Endothelial cell of umbilical vein (primary cell): ENCODE data around the gene KIF25. TPM values are rescaled to one million over a fixed set of nuclear protein-coding genes. Genes with fewer than 3 reads are reported as not detected.

Source experiments
- BruUV-seq: library from RNA; stranded (reverse); fragments of 400-500 nt; replicated peaks from 2 replicates; lab custom pipeline; 2021; lab: Mats Ljungman, UMichigan
- CTCF ChIA-PET: fragments of 300-600, 350-600 bp; sonication (Branson Sonifier 250); formaldehyde crosslinking; loops from one replicate; lab custom pipeline; 2021; ENCODE audit warnings: antibody characterized with exemption, inconsistent platforms; lab: Charles Lee
- POLR2A ChIA-PET: fragments of 300-600, 350-600 bp; sonication (Branson Sonifier 250); formaldehyde crosslinking; loops from one replicate; lab custom pipeline; 2021; ENCODE audit warnings: antibody characterized with exemption, inconsistent platforms; lab: Charles Lee
- DNase-seq: peaks from one replicate; pipeline ENCODE4 v3.0.0-alpha.2; 2011; ENCODE audit warnings: low read depth, low spot score
- FAIRE-seq: peaks from 2 replicates; lab custom pipeline; 2011; peaks lifted over from hg19 to GRCh38; lab: Jason Lieb, UNC
- H2AFZ ChIP-seq: 2 replicates; pipeline ENCODE4 v1.6.0; 2012; ENCODE audit warnings: low read depth, low read length, control low read depth, inconsistent platforms
- H3K27ac ChIP-seq: 2 replicates; pipeline ENCODE4 v1.5.1; 2011; ENCODE audit warnings: low read depth, mild to moderate bottlenecking, control low read depth, low read length, moderate library complexity; ENCODE audit not compliant: insufficient read depth
- H3K27me3 ChIP-seq, 2 experiments: 2 replicates each; pipeline versions ENCODE4 v1.6.0 to v1.6.1; 2011; ENCODE audit warnings: low read length in 2 of 2, mixed read lengths in 1 of 2; ENCODE audit not compliant: control insufficient read depth in 2 of 2, insufficient read depth in 2 of 2
- H3K36me3 ChIP-seq, 2 experiments: 2 replicates in 1 of 2; 3 replicates in 1 of 2; pipeline ENCODE4 v1.5.1; 2011; ENCODE audit warnings: low read length in 2 of 2, mild to moderate bottlenecking in 1 of 2, moderate library complexity in 1 of 2; ENCODE audit not compliant: control insufficient read depth in 2 of 2, insufficient read depth in 2 of 2; ENCODE audit errors: extremely low read depth in 1 of 2
- H3K4me1 ChIP-seq: 3 replicates; pipeline ENCODE4 v1.5.1; 2011; ENCODE audit warnings: mild to moderate bottlenecking, low read length; ENCODE audit not compliant: control insufficient read depth, insufficient read depth; ENCODE audit errors: extremely low read depth
- H3K4me2 ChIP-seq: 2 replicates; pipeline ENCODE4 v1.6.1; 2011; ENCODE audit warnings: low read length, control low read depth, mixed read lengths; ENCODE audit not compliant: insufficient read depth
- H3K4me3 ChIP-seq, 3 experiments: fragments of 200-600 bp in 1 of 3; sonication (generic), shearing (Covaris generic) in 1 of 3; replicated peaks in 1 of 3; 2 replicates each; pipeline ENCODE4 v1.5.1; 2011 to 2016; ENCODE audit warnings: control low read depth in 3 of 3, low read length in 3 of 3, mild to moderate bottlenecking in 2 of 3, inconsistent platforms in 1 of 3, low read depth in 1 of 3, moderate library complexity in 1 of 3; ENCODE audit not compliant: insufficient read depth in 1 of 3
- H3K79me2 ChIP-seq: 2 replicates; pipeline ENCODE4 v1.6.0; 2012; ENCODE audit warnings: low read length, inconsistent platforms; ENCODE audit not compliant: control insufficient read depth, insufficient read depth
- H3K9ac ChIP-seq: replicated peaks from 2 replicates; pipeline ENCODE3; 2011; ENCODE audit warnings: low read length, control low read depth; ENCODE audit not compliant: insufficient read depth; ENCODE audit errors: extremely low read depth
- H3K9me1 ChIP-seq: replicated peaks from 3 replicates; pipeline ENCODE4 v1.6.0; 2011; ENCODE audit warnings: mild to moderate bottlenecking, low read length; ENCODE audit not compliant: control insufficient read depth, insufficient read depth; ENCODE audit errors: extremely low read depth
- H3K9me3 ChIP-seq: replicated peaks from 2 replicates; pipeline ENCODE4 v1.5.1; 2012; ENCODE audit warnings: low read length, inconsistent platforms; ENCODE audit not compliant: control insufficient read depth, insufficient read depth
- H4K20me1 ChIP-seq: replicated peaks from 2 replicates; pipeline ENCODE3; 2011; ENCODE audit warnings: mild to moderate bottlenecking, low read length; ENCODE audit not compliant: control insufficient read depth, insufficient read depth; ENCODE audit errors: extremely low read depth
- CTCF ChIP-seq, 2 donors: IDR thresholded peaks; 1 replicate in 1 of 2; 2 replicates in 1 of 2; pipeline ENCODE4 v1.5.1; 2011; ENCODE audit warnings: low read length in 2 of 2, mild to moderate bottlenecking in 2 of 2, moderate library complexity in 2 of 2, control low read depth in 1 of 2, inconsistent platforms in 1 of 2, low read depth in 1 of 2; ENCODE audit not compliant: insufficient read depth in 1 of 2; ENCODE audit errors: extremely low read depth in 1 of 2
- EZH2 ChIP-seq: IDR thresholded peaks from 2 replicates; pipeline ENCODE4 v1.6.1; 2012; ENCODE audit warnings: borderline replicate concordance, low read depth, mild to moderate bottlenecking, moderate library complexity, low read length, inconsistent platforms; ENCODE audit not compliant: severe bottlenecking
- FOS ChIP-seq: IDR thresholded peaks from 2 replicates; pipeline ENCODE4 v1.6.1; 2011; ENCODE audit warnings: mild to moderate bottlenecking, low read length, moderate library complexity, borderline replicate concordance; ENCODE audit not compliant: insufficient read depth
- GATA2 ChIP-seq: IDR thresholded peaks from 2 replicates; pipeline ENCODE4 v1.7.0; 2011; ENCODE audit warnings: low read depth, mild to moderate bottlenecking, moderate library complexity, mixed read lengths, low read length; ENCODE audit not compliant: insufficient read length, insufficient read depth
- JUN ChIP-seq: IDR thresholded peaks from 2 replicates; pipeline ENCODE4 v1.6.1; 2011; ENCODE audit warnings: borderline replicate concordance, low read depth; ENCODE audit not compliant: insufficient read length, insufficient read depth
- MYC ChIP-seq: IDR thresholded peaks from one replicate; pipeline ENCODE4 v1.6.1; 2011; ENCODE audit warnings: mild to moderate bottlenecking, low read depth, low read length
- POLR2A ChIP-seq: IDR thresholded peaks from 2 replicates; pipeline ENCODE4 v1.6.1; 2012; ENCODE audit warnings: low read depth, mild to moderate bottlenecking, control low read depth, low read length
- POLR2AphosphoS5 ChIP-seq: IDR thresholded peaks from 2 replicates; pipeline ENCODE4 v1.6.1; 2012; ENCODE audit warnings: low read depth, mild to moderate bottlenecking, control low read depth, low read length, moderate library complexity; ENCODE audit not compliant: insufficient read depth
- dilution Hi-C: fragments of 300-500 bp; cut with MboI; formaldehyde crosslinking; loops from one replicate; pipeline ENCODE4 v1.15.0; 2019; ENCODE audit warnings: low sequenced_read_pairs; ENCODE audit not compliant: extremely low pct_ligation_motif_present
- intact Hi-C: fragments of 100-400 bp; cut with micrococcal nuclease; formaldehyde crosslinking; loops from one replicate; pipeline ENCODE4 v1.10.0; 2022
- polyA plus RNA-seq, 4 experiments: library from polyadenylated mRNA; depleted of rRNA in 3 of 4; stranded (reverse) in 3 of 4; unstranded in 1 of 4; fragments of >200 nt; gene quantifications; 2 replicates each; pipeline versions ENCODE4 v1.2.1 to v1.2.3, GENCODE V29; 2011 to 2012; ENCODE audit warnings: missing spikeins in 1 of 4
- total RNA-seq: library from RNA; stranded (reverse); gene quantifications from 2 replicates; pipeline ENCODE4 v1.2.3, GENCODE V29; 2021
- TF ChIP-seq, protein P1 (sequence below): IDR thresholded peaks from 2 replicates; pipeline ENCODE4 v1.6.1; 2011; ENCODE audit not compliant: insufficient read depth, insufficient read length

KIF25 gene
- total and polyA plus RNA-seq, 2 donors (not counting 3 experiments of a cell fraction or from before 2014, with no cell fraction given), result not detected

- H3K4me3 ChIP-seq, result no peak overlapping the region
- dilution Hi-C loops, result no loop called here
- ChIA-PET CTCF (interaction anchor here (1.0 kb wide), 1 partner anchor 11 kb away, joined by 5 read pairs; no protein-coding TSS in a partner anchor), POLR2A (no interaction called here)
- intact Hi-C loops, result no loop called here
- H3K36me3 ChIP-seq, result no peaks in the 10 kb centered on the region
- peaks cover 13% of the 10 kb centered on the region for H3K4me1 ChIP-seq
- no peak overlapping the region for H3K27ac ChIP-seq
- H3K9me1 ChIP-seq, result no peaks in the 10 kb centered on the region
- H2AFZ ChIP-seq, result no peak overlapping the region
- no peak for DNase-seq
- H3K4me2 ChIP-seq, result no peak overlapping the region
- H3K79me2 ChIP-seq, result no peaks in the 10 kb centered on the region
- no peaks in the 10 kb centered on the region for H3K27me3 ChIP-seq
- TF ChIP-seq JUN (no peak), POLR2A (no peak), CTCF (IDR thresholded peaks at IDR 0.05; ENCODE audit: extremely low read depth in 1 of 2, insufficient read depth in 1 of 2, low read depth in 1 of 2, low read length in 2 of 2) (no peak), MYC (no peak), POLR2AphosphoS5 (no peak), GATA2 (no peak), EZH2 (no peak), FOS (no peak)
- TF ChIP-seq, protein P1, sequence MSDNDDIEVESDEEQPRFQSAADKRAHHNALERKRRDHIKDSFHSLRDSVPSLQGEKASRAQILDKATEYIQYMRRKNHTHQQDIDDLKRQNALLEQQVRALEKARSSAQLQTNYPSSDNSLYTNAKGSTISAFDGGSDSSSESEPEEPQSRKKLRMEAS, result no peak
- BruUV-seq, result no TSS peak
- H3K9me3 ChIP-seq, result no peaks in the 10 kb centered on the region
- no peak overlapping the region for H3K9ac ChIP-seq
- no peaks in the 10 kb centered on the region for H4K20me1 ChIP-seq
- no peak for FAIRE-seq
Observed at GRCh38 chr6:167996424-167997199, 859 bp upstream of the KIF25 start.
